OCI-LY7 (cell line): ENCODE data around the gene HDAC4. TPM values are rescaled to one million over a fixed set of nuclear protein-coding genes. Genes with fewer than 3 reads are reported as not detected.

Experiments used
- BruUV-seq: library from RNA; stranded (reverse); fragments of 400-500 nt; replicated peaks from 2 replicates; lab custom pipeline; 2021; lab: Mats Ljungman, UMichigan
- CTCF ChIA-PET: fragments of 300-600 bp; sonication (Branson Sonifier 250); formaldehyde crosslinking; loops from one replicate; lab custom pipeline; 2022; ENCODE audit warnings: antibody characterized with exemption; ENCODE audit not compliant: unreplicated experiment; lab: Charles Lee
- POLR2A ChIA-PET: fragments of 300-600 bp; sonication (Branson Sonifier 250); formaldehyde crosslinking; loops from one replicate; lab custom pipeline; 2022; ENCODE audit warnings: antibody characterized with exemption; lab: Charles Lee
- DNase-seq: peaks from one replicate; pipeline ENCODE4 v3.0.0-alpha.2; 2015; ENCODE audit warnings: low spot score
- H2AFZ ChIP-seq: fragments of 200-600 bp; sonication (generic), shearing (Covaris generic); 2 replicates; pipeline ENCODE4 v1.6.1; 2014; ENCODE audit warnings: mild to moderate bottlenecking, antibody characterized with exemption, low read length, moderate library complexity
- H3K27ac ChIP-seq: fragments of 200-600 bp; sonication (generic); 2 replicates; pipeline ENCODE4 v1.5.1; 2014; ENCODE audit warnings: mixed run types, low read depth, mild to moderate bottlenecking, moderate library complexity, low read length, inconsistent platforms; ENCODE audit not compliant: poor library complexity, severe bottlenecking
- H3K36me3 ChIP-seq: fragments of 200-600 bp; sonication (generic); 2 replicates; pipeline ENCODE4 v1.6.1; 2014; ENCODE audit warnings: mild to moderate bottlenecking, antibody characterized with exemption, low read length, moderate library complexity, mixed read lengths; ENCODE audit not compliant: insufficient read depth
- H3K4me1 ChIP-seq: fragments of 200-600 bp; sonication (generic); 2 replicates; pipeline ENCODE4 v1.5.1; 2014; ENCODE audit warnings: mild to moderate bottlenecking, low read length; ENCODE audit not compliant: insufficient read depth, poor library complexity, severe bottlenecking
- H3K4me2 ChIP-seq: fragments of 200-600 bp; sonication (generic); 2 replicates; pipeline ENCODE4 v1.6.1; 2014; ENCODE audit warnings: mild to moderate bottlenecking, low read length
- H3K4me3 ChIP-seq: fragments of 200-600 bp; sonication (generic); 2 replicates; pipeline ENCODE4 v1.5.1; 2014; ENCODE audit warnings: mild to moderate bottlenecking, low read depth, low read length; ENCODE audit not compliant: poor library complexity, severe bottlenecking
- H3K79me2 ChIP-seq: fragments of 200-600 bp; sonication (generic); 2 replicates; pipeline ENCODE4 v1.6.1; 2016; ENCODE audit warnings: low read depth, mild to moderate bottlenecking, low read length, moderate library complexity, mixed read lengths; ENCODE audit not compliant: insufficient read depth
- H3K9me2 ChIP-seq: fragments of 200-600 bp; sonication (generic); 2 replicates; pipeline ENCODE4 v1.6.1; 2016; ENCODE audit warnings: mild to moderate bottlenecking, low read length, mixed read lengths; ENCODE audit not compliant: insufficient read depth
- H3K9me3 ChIP-seq: fragments of 200-600 bp; sonication (generic); 2 replicates; pipeline ENCODE4 v1.6.1; 2014; ENCODE audit warnings: mild to moderate bottlenecking, mixed run types, low read length, mixed read lengths
- H4K20me1 ChIP-seq: fragments of 200-600 bp; sonication (generic); 2 replicates; pipeline ENCODE4 v1.6.1; 2014; ENCODE audit warnings: mild to moderate bottlenecking, antibody characterized with exemption, low read length, moderate library complexity, mixed read lengths; ENCODE audit not compliant: insufficient read depth
- EZH2phosphoT487 ChIP-seq: fragments of 200-600 bp; sonication (generic); IDR thresholded peaks from 2 replicates; pipeline ENCODE4 v1.6.1; 2018; ENCODE audit warnings: low read depth, borderline replicate concordance, mild to moderate bottlenecking, mixed run types, antibody characterized with exemption, low read length, moderate library complexity, mixed read lengths
- intact Hi-C: fragments of 100-400 bp; cut with micrococcal nuclease; formaldehyde crosslinking; loops from one replicate; pipeline ENCODE4 v1.10.0; 2022; ENCODE audit not compliant: unreplicated experiment
- total RNA-seq, 2 experiments: library from RNA; depleted of rRNA in 1 of 2; stranded (reverse); fragments of >200 nt in 1 of 2; shearing (Covaris generic) in 1 of 2; gene quantifications; 2 replicates each; pipeline ENCODE4 v1.2.3, GENCODE V29; 2014 to 2022
- TF ChIP-seq, protein P1 (sequence below): fragments of 200-600 bp; sonication (generic); conservative IDR thresholded peaks from 2 replicates; pipeline ENCODE4 v1.5.1; 2014; ENCODE audit warnings: mild to moderate bottlenecking, antibody characterized with exemption, low read length, moderate library complexity, mixed read lengths

HDAC4 gene
- total RNA-seq, 2 experiments from 2014 or later, result 10.2 to 20.6 TPM

DNA sequence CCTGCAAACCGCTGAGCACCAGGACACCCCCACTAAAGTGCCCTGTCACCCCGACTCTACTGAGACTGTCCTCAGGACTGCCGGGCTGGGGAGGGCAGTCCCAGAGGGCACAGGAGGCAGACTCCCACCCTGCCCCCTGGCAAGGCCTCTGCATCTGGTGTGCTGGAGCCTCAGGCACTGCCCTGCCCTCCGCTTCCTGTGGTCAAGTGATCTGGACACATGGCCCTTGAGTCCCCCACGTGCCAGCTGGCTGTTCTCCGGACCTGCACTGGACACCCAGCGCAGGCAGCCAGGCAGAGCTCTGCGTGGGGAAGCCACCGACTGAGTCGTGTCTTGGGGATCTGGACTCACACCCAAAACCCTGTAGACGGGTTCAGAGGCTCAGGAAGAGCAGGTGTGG is 335.3 kb downstream of the HDAC4 start:
- BruUV-seq, result no TSS peak
- DNase-seq, result no peak
- intact Hi-C loops, result no loop called here

DNA sequence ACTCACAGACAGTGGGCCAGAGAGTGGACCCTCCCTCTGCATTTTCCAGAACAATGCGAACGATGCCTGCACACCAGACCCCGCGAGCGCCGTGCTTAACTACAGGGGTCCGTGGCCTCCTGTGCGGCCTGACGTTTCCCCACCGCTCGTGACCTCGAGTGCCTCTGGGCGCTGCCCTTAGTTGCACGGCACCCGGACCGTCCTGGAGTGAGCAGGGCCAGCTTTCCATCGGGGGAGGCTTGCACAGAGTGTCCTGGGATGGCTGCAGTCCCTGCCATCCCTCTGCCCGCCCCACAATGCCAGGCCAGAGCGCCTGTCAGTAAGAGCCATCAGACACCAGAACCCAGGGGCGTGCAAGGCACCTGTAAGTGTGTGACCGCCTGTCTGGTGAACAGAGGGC is 335.9 kb downstream of the HDAC4 start:
- Histone ChIP-seq H3K4me2 (no peak overlapping the region), H3K36me3 (no peaks in the 10 kb centered on the region), H3K9me2 (no peaks in the 10 kb centered on the region), H3K79me2 (no peaks in the 10 kb centered on the region), H3K4me3 (no peak overlapping the region), H3K4me1 (no peaks in the 10 kb centered on the region), H3K9me3 (no peaks in the 10 kb centered on the region), H3K27ac (no peak overlapping the region), H2AFZ (no peak overlapping the region), H4K20me1 (no peaks in the 10 kb centered on the region)
- intact Hi-C loops, result no loop called here
- no TSS peak for BruUV-seq
- ChIA-PET POLR2A (no interaction called here), CTCF (no interaction called here)
- TF ChIP-seq EZH2phosphoT487, result no peak
- TF ChIP-seq, protein P1, sequence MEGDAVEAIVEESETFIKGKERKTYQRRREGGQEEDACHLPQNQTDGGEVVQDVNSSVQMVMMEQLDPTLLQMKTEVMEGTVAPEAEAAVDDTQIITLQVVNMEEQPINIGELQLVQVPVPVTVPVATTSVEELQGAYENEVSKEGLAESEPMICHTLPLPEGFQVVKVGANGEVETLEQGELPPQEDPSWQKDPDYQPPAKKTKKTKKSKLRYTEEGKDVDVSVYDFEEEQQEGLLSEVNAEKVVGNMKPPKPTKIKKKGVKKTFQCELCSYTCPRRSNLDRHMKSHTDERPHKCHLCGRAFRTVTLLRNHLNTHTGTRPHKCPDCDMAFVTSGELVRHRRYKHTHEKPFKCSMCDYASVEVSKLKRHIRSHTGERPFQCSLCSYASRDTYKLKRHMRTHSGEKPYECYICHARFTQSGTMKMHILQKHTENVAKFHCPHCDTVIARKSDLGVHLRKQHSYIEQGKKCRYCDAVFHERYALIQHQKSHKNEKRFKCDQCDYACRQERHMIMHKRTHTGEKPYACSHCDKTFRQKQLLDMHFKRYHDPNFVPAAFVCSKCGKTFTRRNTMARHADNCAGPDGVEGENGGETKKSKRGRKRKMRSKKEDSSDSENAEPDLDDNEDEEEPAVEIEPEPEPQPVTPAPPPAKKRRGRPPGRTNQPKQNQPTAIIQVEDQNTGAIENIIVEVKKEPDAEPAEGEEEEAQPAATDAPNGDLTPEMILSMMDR, result no peak
- DNase-seq, result no peak

More for the DNA sequence above, 335.3 kb downstream of the HDAC4 start:
- no peaks in the 10 kb centered on the region for H3K9me2 ChIP-seq
- no peaks in the 10 kb centered on the region for H3K4me1 ChIP-seq
- H3K79me2 ChIP-seq, result no peaks in the 10 kb centered on the region
- no peaks in the 10 kb centered on the region for H3K36me3 ChIP-seq
- POLR2A ChIA-PET, result no interaction called here
- H3K27ac ChIP-seq, result no peak overlapping the region
- CTCF ChIA-PET, result no interaction called here
- H3K4me2 ChIP-seq, result no peak overlapping the region
- H3K9me3 ChIP-seq, result no peaks in the 10 kb centered on the region
- H2AFZ ChIP-seq, result no peak overlapping the region
- no peak overlapping the region for H3K4me3 ChIP-seq
- no peaks in the 10 kb centered on the region for H4K20me1 ChIP-seq
- no peak for TF ChIP-seq EZH2phosphoT487
- TF ChIP-seq, protein P1, result no peak

DNA sequence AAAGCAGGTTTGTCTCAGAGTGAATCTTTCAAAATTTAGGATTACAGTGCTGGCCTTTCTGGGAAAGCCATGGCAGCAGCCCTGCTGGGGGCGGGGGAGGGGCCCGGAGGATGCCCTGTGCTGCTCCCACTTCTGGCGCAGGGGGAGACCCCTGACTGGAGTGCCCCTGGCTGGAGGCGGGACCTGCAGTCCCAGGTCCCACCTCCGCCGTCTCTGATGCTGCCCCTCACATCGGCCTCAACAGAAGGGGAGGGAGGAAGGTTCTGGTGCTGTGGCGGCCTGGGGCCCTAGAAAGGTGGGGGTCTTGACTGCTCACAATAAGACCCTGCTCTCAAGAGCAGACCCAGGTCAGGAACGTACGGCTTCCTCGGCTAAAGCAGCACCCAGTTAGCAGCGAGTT is 336.6 kb downstream of the HDAC4 start:
- no peak overlapping the region for H2AFZ ChIP-seq
- H3K9me3 ChIP-seq, result no peaks in the 10 kb centered on the region
- H3K4me1 ChIP-seq, result no peaks in the 10 kb centered on the region
- intact Hi-C loops, result no loop called here
- no peaks in the 10 kb centered on the region for H4K20me1 ChIP-seq
- TF ChIP-seq, protein P1, result no peak
- no peak for TF ChIP-seq EZH2phosphoT487
- H3K27ac ChIP-seq, result no peak overlapping the region
- DNase-seq, result no peak
- H3K36me3 ChIP-seq, result no peaks in the 10 kb centered on the region
- ChIA-PET POLR2A (no interaction called here), CTCF (no interaction called here)
- H3K4me3 ChIP-seq, result no peak overlapping the region
- BruUV-seq, result no TSS peak
- no peak overlapping the region for H3K4me2 ChIP-seq
- no peaks in the 10 kb centered on the region for H3K79me2 ChIP-seq
- H3K9me2 ChIP-seq, result no peaks in the 10 kb centered on the region
